Keratinocyte (primary cell): ENCODE results near the gene NOP14.

Experiments used
- CTCF ChIP-seq, 3 experiments: IDR thresholded peaks in 1 of 3; conservative IDR thresholded peaks in 1 of 3; optimal IDR thresholded peaks in 1 of 3; 2 replicates in 2 of 3; 3 replicates in 1 of 3; pipeline versions ENCODE3 to v1.5.1; 2011; ENCODE audit warnings: low read length in 3 of 3, mild to moderate bottlenecking in 3 of 3, moderate library complexity in 2 of 3, control low read depth in 1 of 3, inconsistent platforms in 1 of 3; ENCODE audit not compliant: insufficient read depth in 2 of 3; ENCODE audit errors: extremely low read depth in 1 of 3
- EZH2 ChIP-seq: IDR thresholded peaks from one replicate; pipeline ENCODE4 v1.6.1; 2012; ENCODE audit warnings: inconsistent platforms, mild to moderate bottlenecking, low read length, moderate library complexity

- TF ChIP-seq CTCF (optimal IDR thresholded peaks at IDR 0.05 in 1 of 3, IDR thresholded peaks at IDR 0.05 in 1 of 3, conservative IDR thresholded peaks at IDR 0.05 in 1 of 3; ENCODE audit: extremely low read depth in 1 of 3, insufficient read depth in 2 of 3, low read length in 3 of 3), result no peak
- no peak for TF ChIP-seq EZH2
Observed at GRCh38 chr4:2924286-2924685, 38.9 kb downstream of the NOP14 start.
